ENCODE data around the gene C1orf146. TPM values are rescaled to one million over a fixed set of nuclear protein-coding genes. Genes with fewer than 3 reads are reported as not detected.

C1orf146 gene, protein sequence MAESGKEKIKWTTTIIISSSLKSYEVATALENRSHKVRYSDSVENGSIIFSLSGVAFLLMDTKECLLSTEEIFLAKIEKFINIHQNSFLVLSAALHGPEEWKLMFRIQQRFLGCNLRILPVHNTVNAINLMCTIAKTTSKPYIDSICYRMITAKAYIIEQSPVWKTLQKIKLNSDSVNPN
- polyA plus RNA-seq (2013, experiment 1 of 4) = not detected
- not detected for polyA plus RNA-seq (2013, experiment 2 of 4)
- polyA plus RNA-seq (2013, experiment 3 of 4) = not detected
- not detected for polyA plus RNA-seq (2013, experiment 4 of 4)

DNA sequence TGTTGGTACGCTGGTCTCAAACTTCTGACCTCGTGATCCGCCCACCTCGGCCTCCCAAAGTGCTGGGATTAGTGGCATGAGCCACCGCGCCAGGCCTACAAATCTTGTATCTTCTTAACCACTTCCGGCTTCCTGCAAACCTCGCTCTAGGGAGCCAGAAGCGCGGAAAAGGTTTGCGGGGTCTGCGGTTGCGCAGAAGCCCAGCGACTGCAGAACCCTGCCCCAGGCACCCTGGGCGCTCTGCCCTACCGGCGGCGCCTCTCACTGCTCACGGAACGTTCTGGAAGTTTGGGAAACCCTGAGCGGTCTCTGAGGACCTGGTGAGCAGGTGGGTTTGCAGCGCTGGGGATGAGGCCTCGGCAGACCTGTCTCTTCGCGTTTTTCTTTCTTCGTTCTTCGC lies at the start of gene C1orf146:
C1orf146 (plus strand) TSS at position 195 of the 400 bp plus-strand sequence. CDS start 13,506 bp downstream, outside the sequence.
- Histone ChIP-seq H3K9me3 (ENCODE audit: control insufficient read depth, low read length) (no peaks in the 10 kb centered on the region), H3K4me3 (ENCODE audit: insufficient read depth, low read depth, low read length) (no peak within 1 kb of the TSS), H3K27me3 (ENCODE audit: control insufficient read depth, insufficient read depth, low read length, poor library complexity, severe bottlenecking) (no peaks in the 10 kb centered on the region), H3K36me3 (ENCODE audit: control insufficient read depth, insufficient read depth, low read length) (no peaks in the 10 kb centered on the region), H3K27ac (ENCODE audit: insufficient read depth, low read depth, low read length, poor library complexity, severe bottlenecking) (no peak within 1 kb of the TSS), H3K4me1 (ENCODE audit: control insufficient read depth, insufficient read depth, low read length) (no peaks in the 10 kb centered on the region)
- WGBS, 2 experiments = 96 to 97% methylated on average over 27 of the region's 27 CpGs

DNA sequence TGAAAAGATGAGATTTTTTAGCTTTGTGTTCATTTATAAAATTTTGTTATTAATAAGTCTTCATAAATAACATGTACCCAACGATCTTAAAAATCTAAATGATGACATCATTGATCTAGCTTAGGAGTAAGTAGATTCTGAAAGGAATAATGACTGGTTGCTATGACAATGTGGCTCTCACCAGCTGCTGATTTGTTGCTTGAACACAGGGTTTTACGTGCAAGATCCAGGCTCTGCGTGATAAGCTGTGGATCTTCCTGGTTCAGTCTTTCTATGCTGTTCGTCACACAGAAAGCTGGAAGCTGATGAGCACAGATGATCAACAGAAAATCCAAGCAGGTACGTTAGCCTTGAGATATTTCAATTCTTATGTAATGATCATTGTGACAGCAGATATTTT lies 49.1 kb upstream of the C1orf146 start:
- H3K27me3 ChIP-seq (ENCODE audit: control insufficient read depth, insufficient read depth, low read length, poor library complexity, severe bottlenecking) = no peaks in the 10 kb centered on the region
- H3K4me1 ChIP-seq (ENCODE audit: control insufficient read depth, insufficient read depth, low read length) = no peaks in the 10 kb centered on the region
- no peak overlapping the region for H3K27ac ChIP-seq (ENCODE audit: insufficient read depth, low read depth, low read length, poor library complexity, severe bottlenecking)
- no peaks in the 10 kb centered on the region for H3K36me3 ChIP-seq (ENCODE audit: control insufficient read depth, insufficient read depth, low read length)
- no peaks in the 10 kb centered on the region for H3K9me3 ChIP-seq (ENCODE audit: control insufficient read depth, low read length)
- WGBS, 2 experiments = 89 to 90% methylated on average over 5 of the region's 5 CpGs
- H3K4me3 ChIP-seq (ENCODE audit: insufficient read depth, low read depth, low read length) = no peak overlapping the region

DNA sequence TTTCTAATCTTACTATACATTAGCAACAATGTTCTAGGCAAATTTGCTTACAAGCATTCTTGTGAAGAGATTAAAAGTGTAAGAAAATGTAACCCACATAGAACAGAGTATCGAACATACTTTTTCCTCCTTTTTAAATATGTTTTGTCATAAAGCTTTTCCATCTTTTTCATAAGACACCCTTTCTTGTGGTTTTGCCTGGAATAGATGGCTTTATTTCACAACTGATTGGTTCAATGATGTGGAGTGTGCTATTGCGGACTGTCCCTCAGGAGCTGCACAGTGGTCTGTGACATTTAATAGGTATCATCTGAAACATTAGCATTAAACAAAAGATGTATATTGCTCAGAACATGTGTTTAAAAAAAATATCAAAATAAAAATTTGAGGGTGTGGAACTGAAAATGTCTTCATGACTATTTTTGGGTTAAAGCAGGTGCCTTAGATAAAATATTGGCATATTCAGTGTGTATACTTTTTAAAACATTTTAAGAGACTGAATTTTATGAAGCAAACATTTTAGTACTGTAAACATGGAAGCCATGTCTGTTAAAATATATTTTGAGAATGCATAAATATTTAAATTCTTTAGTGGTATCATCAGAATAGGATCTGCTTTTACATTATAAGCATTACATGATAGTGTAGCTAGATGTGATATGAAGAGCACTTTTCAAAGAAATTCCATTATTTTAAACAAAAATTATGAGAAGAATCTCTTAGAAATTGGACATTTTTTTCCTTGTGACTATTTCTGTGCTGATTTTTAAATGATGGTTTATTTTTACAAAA lies 48.3 kb upstream of the C1orf146 start:
- no peaks in the 10 kb centered on the region for H3K4me1 ChIP-seq (ENCODE audit: control insufficient read depth, insufficient read depth, low read length)
- WGBS, 2 experiments = 83% methylated on average over 1 of the region's 2 CpGs
- no peak overlapping the region for H3K4me3 ChIP-seq (ENCODE audit: insufficient read depth, low read depth, low read length)
- H3K9me3 ChIP-seq (ENCODE audit: control insufficient read depth, low read length) = no peaks in the 10 kb centered on the region
- H3K27me3 ChIP-seq (ENCODE audit: control insufficient read depth, insufficient read depth, low read length, poor library complexity, severe bottlenecking) = no peaks in the 10 kb centered on the region
- no peak overlapping the region for H3K27ac ChIP-seq (ENCODE audit: insufficient read depth, low read depth, low read length, poor library complexity, severe bottlenecking)
- H3K36me3 ChIP-seq (ENCODE audit: control insufficient read depth, insufficient read depth, low read length) = no peaks in the 10 kb centered on the region

DNA sequence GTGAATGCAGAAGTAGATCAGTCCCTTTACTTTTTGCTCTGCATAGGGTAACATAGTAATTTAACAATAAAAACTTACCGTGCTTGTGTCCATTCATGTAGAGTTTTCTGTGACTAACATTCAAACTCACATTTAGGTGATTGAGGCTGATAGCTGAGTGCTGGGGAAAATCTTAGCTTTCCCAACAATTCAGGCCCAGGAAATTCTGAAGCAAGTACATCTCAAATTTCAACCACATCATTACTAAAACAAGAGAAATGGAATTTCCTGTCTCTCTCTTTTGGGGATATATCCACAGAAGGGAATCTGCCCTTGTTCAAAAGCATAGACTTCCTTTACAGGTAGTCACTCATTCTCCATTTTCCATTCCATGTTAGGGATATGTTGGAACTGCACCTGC lies 33.1 kb upstream of the C1orf146 start:
- H3K27me3 ChIP-seq (ENCODE audit: control insufficient read depth, insufficient read depth, low read length, poor library complexity, severe bottlenecking) = no peaks in the 10 kb centered on the region
- no peak overlapping the region for H3K27ac ChIP-seq (ENCODE audit: insufficient read depth, low read depth, low read length, poor library complexity, severe bottlenecking)
- no peaks in the 10 kb centered on the region for H3K36me3 ChIP-seq (ENCODE audit: control insufficient read depth, insufficient read depth, low read length)
- 91% methylated on average over 1 of the region's 1 CpG; no CpG with 5 or more reads in 1 of the 2 experiments for WGBS, 2 experiments
- H3K9me3 ChIP-seq (ENCODE audit: control insufficient read depth, low read length) = no peaks in the 10 kb centered on the region
- no peaks in the 10 kb centered on the region for H3K4me1 ChIP-seq (ENCODE audit: control insufficient read depth, insufficient read depth, low read length)
- H3K4me3 ChIP-seq (ENCODE audit: insufficient read depth, low read depth, low read length) = no peak overlapping the region

DNA sequence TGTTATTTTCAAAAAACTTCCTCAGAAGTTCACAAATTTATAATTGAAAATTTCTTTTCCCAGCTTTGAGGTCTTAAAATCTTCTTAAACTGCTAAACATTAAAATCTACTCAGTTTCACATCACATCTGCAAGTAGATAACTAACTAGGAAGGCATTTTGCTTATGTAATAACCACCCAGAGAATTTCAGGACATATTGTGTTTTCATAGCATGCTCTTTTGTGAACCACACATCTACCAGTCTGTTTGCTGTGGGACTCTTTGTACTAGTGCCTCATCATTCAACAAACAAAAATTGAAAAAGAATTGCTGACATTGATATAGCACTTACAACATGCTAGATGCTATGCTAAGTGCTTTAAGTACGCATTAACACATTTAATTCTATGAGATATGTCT lies 31.6 kb upstream of the C1orf146 start:
- Histone ChIP-seq H3K27ac (ENCODE audit: insufficient read depth, low read depth, low read length, poor library complexity, severe bottlenecking) (no peak overlapping the region), H3K4me3 (ENCODE audit: insufficient read depth, low read depth, low read length) (no peak overlapping the region), H3K9me3 (ENCODE audit: control insufficient read depth, low read length) (no peaks in the 10 kb centered on the region), H3K4me1 (ENCODE audit: control insufficient read depth, insufficient read depth, low read length) (no peaks in the 10 kb centered on the region), H3K27me3 (ENCODE audit: control insufficient read depth, insufficient read depth, low read length, poor library complexity, severe bottlenecking) (no peaks in the 10 kb centered on the region), H3K36me3 (ENCODE audit: control insufficient read depth, insufficient read depth, low read length) (no peaks in the 10 kb centered on the region)
- WGBS, 2 experiments = 100% methylated on average over 1 of the region's 1 CpG; no CpG with 5 or more reads in 1 of the 2 experiments

DNA sequence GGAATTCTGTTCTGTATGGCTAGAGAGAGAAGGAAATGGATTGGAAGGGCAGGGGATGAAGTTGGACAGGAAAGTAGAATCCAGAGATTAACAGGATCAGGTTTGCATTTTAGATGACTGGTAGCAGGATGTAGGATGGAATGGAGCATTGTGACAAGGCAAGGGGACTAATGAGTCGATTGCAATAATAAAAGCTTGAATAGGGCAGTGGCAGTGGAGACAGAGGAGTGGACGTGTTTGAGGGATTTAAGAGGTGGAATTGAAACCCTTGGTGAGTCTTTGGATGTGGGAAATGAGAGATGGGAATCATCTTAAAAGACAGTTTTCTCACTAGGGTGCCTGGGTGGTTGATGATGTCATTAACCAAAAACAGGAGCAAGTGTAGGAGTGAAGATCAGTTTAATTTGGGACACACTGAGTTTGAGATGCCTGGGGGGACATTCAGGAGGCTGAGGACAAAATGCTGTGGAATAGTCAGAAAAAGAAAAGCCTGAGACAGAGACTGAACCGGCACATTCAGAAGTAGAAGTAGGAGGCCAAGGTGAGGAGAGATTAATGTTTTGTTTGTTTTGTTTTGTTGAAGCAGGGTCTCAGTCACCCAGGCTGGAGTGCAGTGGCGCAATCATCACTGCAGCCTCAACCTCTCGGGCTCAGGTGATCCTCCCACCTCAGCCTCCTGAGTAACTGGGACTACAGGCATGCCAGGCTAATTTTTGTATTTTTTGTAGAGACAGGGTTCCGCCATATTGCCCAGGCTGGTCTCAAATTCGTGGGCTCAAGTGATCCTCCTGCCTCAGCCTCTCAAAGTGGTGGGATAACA lies 29.1 kb upstream of the C1orf146 start:
- Histone ChIP-seq H3K36me3 (ENCODE audit: control insufficient read depth, insufficient read depth, low read length) (no peaks in the 10 kb centered on the region), H3K27ac (ENCODE audit: insufficient read depth, low read depth, low read length, poor library complexity, severe bottlenecking) (no peak overlapping the region), H3K9me3 (ENCODE audit: control insufficient read depth, low read length) (no peaks in the 10 kb centered on the region), H3K4me3 (ENCODE audit: insufficient read depth, low read depth, low read length) (no peak overlapping the region), H3K27me3 (ENCODE audit: control insufficient read depth, insufficient read depth, low read length, poor library complexity, severe bottlenecking) (no peaks in the 10 kb centered on the region), H3K4me1 (ENCODE audit: control insufficient read depth, insufficient read depth, low read length) (no peaks in the 10 kb centered on the region)
- 87 to 88% methylated on average over 7 of the region's 7 CpGs for WGBS, 2 experiments

DNA sequence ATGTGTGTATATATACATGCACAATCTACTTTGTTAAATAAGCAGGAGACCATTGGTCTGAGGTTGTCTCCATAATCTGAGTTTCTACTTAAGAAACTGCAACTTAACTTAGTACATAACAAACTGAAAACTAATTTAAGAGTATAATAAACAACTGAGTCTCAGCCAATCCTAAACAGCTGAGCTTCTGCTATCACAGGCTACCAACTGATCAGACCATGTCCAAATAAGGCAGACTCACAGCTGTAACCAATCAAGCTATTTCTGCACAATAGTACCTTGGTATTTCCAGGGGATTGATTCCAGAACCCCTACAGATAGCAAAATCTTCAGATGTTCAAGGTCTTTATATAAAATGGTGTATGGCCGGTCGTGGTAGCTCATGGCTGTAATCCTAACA lies 26.0 kb upstream of the C1orf146 start:
- Histone ChIP-seq H3K4me3 (ENCODE audit: insufficient read depth, low read depth, low read length) (no peak overlapping the region), H3K9me3 (ENCODE audit: control insufficient read depth, low read length) (no peaks in the 10 kb centered on the region), H3K27me3 (ENCODE audit: control insufficient read depth, insufficient read depth, low read length, poor library complexity, severe bottlenecking) (no peaks in the 10 kb centered on the region), H3K36me3 (ENCODE audit: control insufficient read depth, insufficient read depth, low read length) (no peaks in the 10 kb centered on the region), H3K27ac (ENCODE audit: insufficient read depth, low read depth, low read length, poor library complexity, severe bottlenecking) (no peak overlapping the region), H3K4me1 (ENCODE audit: control insufficient read depth, insufficient read depth, low read length) (no peaks in the 10 kb centered on the region)
- 91 to 97% methylated on average over 2 of the region's 2 CpGs for WGBS, 2 experiments

DNA sequence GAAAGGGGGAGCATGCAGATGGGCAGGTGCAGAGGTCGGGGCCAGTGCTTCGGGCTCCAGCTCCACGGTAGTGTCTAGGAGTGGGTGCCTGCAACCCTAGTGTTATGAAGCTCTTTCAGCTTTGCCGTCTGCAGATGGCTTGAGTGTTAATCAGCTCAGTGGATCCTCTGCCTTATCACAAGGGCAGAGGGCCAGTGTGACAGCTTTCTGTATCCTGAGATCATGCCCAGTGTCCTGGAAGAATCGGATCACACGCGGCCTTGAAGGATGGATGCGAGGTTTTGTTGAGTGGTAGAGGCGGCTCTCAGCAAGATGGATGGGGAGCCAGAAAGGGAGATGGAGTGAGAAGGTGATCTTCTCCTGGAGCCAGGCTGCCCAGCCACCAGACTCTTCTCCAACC lies 25.5 kb upstream of the C1orf146 start:
- H3K36me3 ChIP-seq (ENCODE audit: control insufficient read depth, insufficient read depth, low read length) = no peaks in the 10 kb centered on the region
- no peak overlapping the region for H3K27ac ChIP-seq (ENCODE audit: insufficient read depth, low read depth, low read length, poor library complexity, severe bottlenecking)
- H3K4me3 ChIP-seq (ENCODE audit: insufficient read depth, low read depth, low read length) = no peak overlapping the region
- H3K4me1 ChIP-seq (ENCODE audit: control insufficient read depth, insufficient read depth, low read length) = no peaks in the 10 kb centered on the region
- 90 to 95% methylated on average over 9 of the region's 9 CpGs for WGBS, 2 experiments
- no peaks in the 10 kb centered on the region for H3K27me3 ChIP-seq (ENCODE audit: control insufficient read depth, insufficient read depth, low read length, poor library complexity, severe bottlenecking)
- no peaks in the 10 kb centered on the region for H3K9me3 ChIP-seq (ENCODE audit: control insufficient read depth, low read length)

DNA sequence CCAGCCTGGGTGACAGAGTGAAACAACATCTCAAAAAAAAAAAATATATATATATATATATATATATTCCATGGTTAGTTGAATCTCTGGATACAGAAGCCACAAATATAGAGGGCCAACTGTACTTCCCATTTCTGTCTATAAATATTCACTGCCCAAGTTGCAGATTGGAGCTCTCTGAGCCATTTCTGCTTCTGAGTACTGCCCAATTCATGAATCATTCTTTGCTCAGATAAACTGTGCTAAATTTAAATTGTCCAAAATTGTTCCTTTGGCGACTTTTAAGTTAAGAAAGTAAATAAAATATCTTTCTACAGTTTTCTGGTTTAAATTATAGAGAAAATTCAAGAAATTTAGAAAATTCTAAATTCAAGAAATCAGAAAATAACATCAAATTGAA lies 23.2 kb upstream of the C1orf146 start:
- Histone ChIP-seq H3K27ac (ENCODE audit: insufficient read depth, low read depth, low read length, poor library complexity, severe bottlenecking) (no peak overlapping the region), H3K4me3 (ENCODE audit: insufficient read depth, low read depth, low read length) (no peak overlapping the region), H3K27me3 (ENCODE audit: control insufficient read depth, insufficient read depth, low read length, poor library complexity, severe bottlenecking) (no peaks in the 10 kb centered on the region), H3K9me3 (ENCODE audit: control insufficient read depth, low read length) (no peaks in the 10 kb centered on the region), H3K4me1 (ENCODE audit: control insufficient read depth, insufficient read depth, low read length) (no peaks in the 10 kb centered on the region), H3K36me3 (ENCODE audit: control insufficient read depth, insufficient read depth, low read length) (no peaks in the 10 kb centered on the region)
- WGBS, 2 experiments = no CpG with 5 or more reads among the region's 1 CpG

DNA sequence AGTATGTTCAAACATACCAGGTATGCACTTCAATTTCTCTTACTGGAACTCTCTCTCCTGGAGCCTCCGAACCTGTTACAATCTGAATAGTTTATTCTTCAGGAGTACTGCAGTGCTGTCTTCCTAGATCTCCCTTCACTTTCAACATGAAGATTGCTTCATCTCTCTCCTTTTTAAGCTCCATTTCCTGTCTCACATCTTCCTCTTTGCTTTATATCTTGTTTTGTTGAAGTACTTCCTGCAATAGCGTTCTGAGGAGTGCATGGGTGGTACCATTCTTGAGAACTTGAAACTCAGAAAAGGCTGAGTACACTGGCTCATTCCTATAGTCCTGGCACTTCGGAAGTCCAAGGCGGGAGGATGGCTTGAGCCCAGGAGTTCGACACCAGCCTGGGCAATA lies 15.7 kb upstream of the C1orf146 start:
- Histone ChIP-seq H3K27me3 (ENCODE audit: control insufficient read depth, insufficient read depth, low read length, poor library complexity, severe bottlenecking) (no peaks in the 10 kb centered on the region), H3K4me1 (ENCODE audit: control insufficient read depth, insufficient read depth, low read length) (no peaks in the 10 kb centered on the region), H3K27ac (ENCODE audit: insufficient read depth, low read depth, low read length, poor library complexity, severe bottlenecking) (no peak overlapping the region), H3K4me3 (ENCODE audit: insufficient read depth, low read depth, low read length) (no peak overlapping the region), H3K36me3 (ENCODE audit: control insufficient read depth, insufficient read depth, low read length) (no peaks in the 10 kb centered on the region), H3K9me3 (ENCODE audit: control insufficient read depth, low read length) (no peaks in the 10 kb centered on the region)
- 86 to 88% methylated on average over 4 to 5 of the region's 5 CpGs for WGBS, 2 experiments

All from ectodermal cell (in vitro differentiated cells).